Right cardiac atrium (tissue), 5 donors: ENCODE data around the gene EDRF1. TPM values are rescaled to one million over a fixed set of nuclear protein-coding genes. Genes with fewer than 3 reads are reported as not detected.

Experiments
- ATAC-seq, 2 donors: fragments of 200-7000 bp; cut with Tn5 transposase; one replicate each; pipeline versions ENCODE4 v1.8.0 to v1.9.1; 2020; ENCODE audit warnings: moderate library complexity in 2 of 2, mild to moderate bottlenecking in 1 of 2
- DNase-seq, 3 donors: peaks; one replicate each; pipeline ENCODE4 v3.0.0-alpha.2; 2020
- H3K27ac ChIP-seq: one replicate; pipeline ENCODE4 v1.5.1; 2013; ENCODE audit warnings: mild to moderate bottlenecking, low read length, control low read depth, moderate library complexity
- H3K27me3 ChIP-seq: one replicate; pipeline ENCODE4 v1.6.1; 2013; ENCODE audit not compliant: control insufficient read depth, insufficient read depth
- H3K4me1 ChIP-seq: one replicate; pipeline ENCODE4 v1.6.1; 2013; ENCODE audit warnings: low read length; ENCODE audit not compliant: control insufficient read depth, insufficient read depth
- H3K4me3 ChIP-seq: one replicate; pipeline ENCODE4 v1.5.1; 2013; ENCODE audit warnings: low read length, control low read depth
- H3K9me3 ChIP-seq: one replicate; pipeline ENCODE4 v1.6.1; 2013; ENCODE audit warnings: low read length; ENCODE audit not compliant: control insufficient read depth
- WGBS: extraction: QIAGEN DNeasy Blood & Tissue Kit; methylation state at CpG from one replicate; pipeline ENCODE4 v1.1.7; 2013; 5-methylcytosine and 5-hydroxymethylcytosine counted together
- intact Hi-C, 4 donors: fragments of 100-400 bp; cut with DNase I; formaldehyde crosslinking; loops; one replicate each; pipeline versions ENCODE4 v1.11.0 to v1.14.0; 2022 to 2023
- polyA plus RNA-seq: library from polyadenylated mRNA; stranded (reverse); fragments of 200-250 nt; gene quantifications from one replicate; pipeline ENCODE4 v1.2.3, GENCODE V29; 2013
- total RNA-seq, 4 donors: library from RNA; stranded (reverse); fragmentation: NEBNext Ultra II Directional; extraction: Animal tissue kit (Norgen Biotek cat#: 25700); gene quantifications; one replicate each; pipeline ENCODE4 v1.2.1, GENCODE V29; 2021
- donor health status: healthy with polysubstance abuse.
- donor health status: DM: no; HTN: yes; CAD: no.
- donor health status: DM: no; HTN: no; CAD: no.
- donor health status: DM: no; HTN: yes; CAD: no; lungs with severe emphysema.
- donor health status: DM: yes; HTN: yes; CAD: no.

The EDRF1 gene
- total and polyA plus RNA-seq, 5 donors = 10.8 to 14.7 (median 13.8) TPM

DNA sequence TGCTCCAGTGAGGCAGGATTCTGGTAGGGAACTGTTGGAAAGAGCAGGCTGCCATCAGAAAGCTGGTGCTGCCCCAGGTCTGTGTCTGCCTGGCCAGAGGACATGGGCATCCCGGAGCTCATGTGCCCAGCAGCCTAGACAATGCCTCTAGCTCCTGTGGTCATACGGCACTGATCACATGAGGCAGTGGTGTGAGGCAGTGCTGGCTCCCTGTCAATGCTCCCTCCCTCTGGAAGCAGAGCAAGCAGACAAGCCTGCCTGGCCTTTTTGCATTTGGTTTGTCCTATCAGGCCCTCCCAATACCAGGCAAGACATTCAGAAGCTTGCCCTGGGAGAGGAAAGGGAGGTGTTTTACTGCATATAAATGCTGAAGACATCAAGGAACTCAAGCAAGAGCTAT, 75.6 kb downstream of the EDRF1 start:
- intact Hi-C loops = no loop called here
- Histone ChIP-seq H3K4me1 (no peaks in the 10 kb centered on the region), H3K27me3 (no peaks in the 10 kb centered on the region), H3K27ac (no peak overlapping the region), H3K4me3 (no peak overlapping the region), H3K9me3 (no peaks in the 10 kb centered on the region)
- DNase-seq (peak; percentile 39 to 70 (median 68)), ATAC-seq (peak; percentile 77 to 83)
- 64% methylated on average over 2 of the region's 2 CpGs for WGBS

DNA sequence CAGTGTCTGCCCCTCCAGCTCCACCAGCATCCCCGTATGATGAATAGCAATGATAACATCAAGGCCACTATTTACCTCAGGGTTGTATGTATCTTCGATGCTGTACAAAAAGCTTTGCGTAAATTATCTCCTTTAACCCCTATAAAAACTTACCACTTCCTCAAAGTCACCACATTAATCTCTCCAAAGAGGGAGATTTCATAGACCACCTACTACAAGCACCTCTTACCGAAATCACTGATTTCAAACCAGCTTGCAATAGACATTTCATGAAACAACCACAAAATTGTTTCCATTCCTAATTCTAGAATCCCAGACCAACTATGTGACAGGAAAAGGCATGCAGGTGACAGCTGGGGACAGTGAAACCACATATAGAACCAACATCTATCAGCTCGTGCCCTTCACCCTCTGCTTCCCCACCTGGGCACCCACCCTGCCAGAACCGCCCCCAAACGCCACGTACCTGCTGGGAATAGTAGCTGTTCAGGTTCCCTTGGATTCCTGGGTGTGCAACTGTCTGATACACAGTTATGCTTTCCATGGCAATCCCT, 76.2 kb downstream of the EDRF1 start:
- Histone ChIP-seq H3K4me3 (no peak overlapping the region), H3K9me3 (no peaks in the 10 kb centered on the region), H3K27me3 (no peaks in the 10 kb centered on the region), H3K27ac (no peak overlapping the region), H3K4me1 (no peaks in the 10 kb centered on the region)
- no peak for DNase-seq
- no peak for ATAC-seq
- WGBS = 82% methylated on average over 8 of the region's 8 CpGs
- intact Hi-C loops = no loop called here

DNA sequence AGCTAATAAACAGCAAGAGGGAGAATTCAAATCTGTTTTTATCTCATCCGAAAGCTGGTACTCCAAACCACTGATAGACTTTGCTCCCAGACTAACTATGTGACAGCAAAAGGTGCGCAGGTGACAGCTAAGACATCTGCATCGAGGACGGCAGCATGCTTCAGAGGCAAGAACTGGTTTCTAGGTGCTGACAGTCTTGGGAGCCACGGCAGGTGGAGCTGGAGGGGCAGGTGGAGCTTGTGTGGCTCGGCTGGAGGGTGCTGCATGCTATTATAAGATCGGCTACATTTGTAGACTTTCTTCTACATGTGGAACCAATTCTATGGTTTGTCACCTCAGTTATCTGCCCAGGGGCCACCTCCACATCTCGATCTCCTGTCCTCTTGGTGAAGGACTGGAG, 77.9 kb downstream of the EDRF1 start:
- no peaks in the 10 kb centered on the region for H3K4me1 ChIP-seq
- WGBS = 89% methylated on average over 8 of the region's 8 CpGs
- no peak overlapping the region for H3K27ac ChIP-seq
- H3K27me3 ChIP-seq = no peaks in the 10 kb centered on the region
- H3K4me3 ChIP-seq = no peak overlapping the region
- no peaks in the 10 kb centered on the region for H3K9me3 ChIP-seq
- intact Hi-C loops = no loop called here
- ATAC-seq (no peak), DNase-seq (no peak)

DNA sequence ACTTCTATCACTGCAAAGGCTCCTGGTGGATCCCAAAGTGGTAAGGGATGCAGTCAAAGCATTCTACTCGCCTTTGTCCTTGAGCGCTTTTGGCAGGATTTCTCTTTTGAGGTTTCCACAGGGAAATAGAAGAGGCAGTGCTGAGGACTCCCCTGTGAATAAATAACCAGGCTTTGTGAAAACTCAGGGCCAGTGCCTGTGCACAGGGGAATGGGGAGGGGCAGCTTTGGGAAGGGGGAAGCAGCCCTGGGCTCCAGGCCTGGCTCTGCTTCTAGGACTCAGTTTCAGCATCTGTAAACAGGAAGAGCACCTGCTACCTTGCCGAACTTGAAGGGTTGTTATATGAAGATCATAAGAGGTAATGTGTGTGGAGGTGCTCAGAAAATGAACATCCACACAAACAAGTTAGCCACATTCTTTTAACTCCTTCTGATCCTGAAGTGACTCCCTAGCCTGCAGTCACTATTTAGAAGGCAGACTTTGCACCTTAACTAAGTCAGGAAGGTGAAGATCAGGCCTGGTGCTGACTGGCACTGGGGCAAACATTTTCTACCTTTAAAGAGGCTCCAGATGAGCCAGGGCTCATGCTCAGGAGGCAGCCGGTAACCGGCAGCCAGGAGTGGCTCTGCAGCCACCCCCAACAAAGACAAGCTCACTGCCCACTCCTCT, 78.6 kb downstream of the EDRF1 start:
- Histone ChIP-seq H3K4me3 (no peak overlapping the region), H3K27ac (no peak overlapping the region), H3K4me1 (no peaks in the 10 kb centered on the region), H3K9me3 (no peaks in the 10 kb centered on the region), H3K27me3 (no peaks in the 10 kb centered on the region)
- WGBS = 54% methylated on average over 5 of the region's 5 CpGs
- intact Hi-C loops = no loop called here
- DNase-seq (no peak), ATAC-seq (no peak)

DNA sequence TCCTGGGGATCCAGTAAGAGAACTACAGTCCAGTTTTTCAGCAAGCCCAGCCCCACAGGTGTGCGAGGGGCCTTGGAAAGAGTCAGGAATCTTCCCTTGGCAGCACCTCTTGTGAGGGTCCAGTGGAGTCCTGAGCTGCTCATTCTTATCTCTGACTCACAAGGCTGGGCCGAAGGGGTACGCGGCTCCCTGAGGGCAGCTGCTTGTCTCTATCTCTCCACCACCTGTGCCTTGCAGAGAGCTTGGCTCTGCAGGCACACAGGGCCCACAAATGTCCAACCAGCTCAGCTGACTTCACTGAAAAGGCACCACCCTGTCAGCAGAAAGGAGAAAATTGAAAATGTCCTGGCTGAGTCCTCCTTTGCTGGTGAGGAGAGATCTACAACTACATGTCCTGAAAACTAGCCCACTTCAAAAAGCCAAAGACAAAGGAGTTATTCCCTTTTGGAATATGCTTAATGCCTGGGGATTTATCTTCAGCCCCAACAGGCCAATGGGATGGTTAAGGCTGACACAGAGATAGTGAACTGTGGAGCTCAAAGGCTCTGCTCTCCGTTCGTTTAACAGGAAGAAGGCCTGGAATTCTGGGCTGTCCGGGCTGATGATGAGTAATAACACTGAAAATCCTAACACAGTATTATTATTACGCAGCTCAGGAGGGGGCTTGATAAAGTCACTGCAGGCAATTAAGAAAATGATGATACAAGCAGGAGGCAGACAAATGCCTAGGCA, 80.1 kb downstream of the EDRF1 start:
- intact Hi-C loops = no loop called here
- Histone ChIP-seq H3K9me3 (no peaks in the 10 kb centered on the region), H3K27me3 (no peaks in the 10 kb centered on the region), H3K4me1 (no peaks in the 10 kb centered on the region), H3K4me3 (no peak overlapping the region), H3K27ac (no peak overlapping the region)
- WGBS = 83% methylated on average over 8 of the region's 8 CpGs
- ATAC-seq (no peak), DNase-seq (no peak)

DNA sequence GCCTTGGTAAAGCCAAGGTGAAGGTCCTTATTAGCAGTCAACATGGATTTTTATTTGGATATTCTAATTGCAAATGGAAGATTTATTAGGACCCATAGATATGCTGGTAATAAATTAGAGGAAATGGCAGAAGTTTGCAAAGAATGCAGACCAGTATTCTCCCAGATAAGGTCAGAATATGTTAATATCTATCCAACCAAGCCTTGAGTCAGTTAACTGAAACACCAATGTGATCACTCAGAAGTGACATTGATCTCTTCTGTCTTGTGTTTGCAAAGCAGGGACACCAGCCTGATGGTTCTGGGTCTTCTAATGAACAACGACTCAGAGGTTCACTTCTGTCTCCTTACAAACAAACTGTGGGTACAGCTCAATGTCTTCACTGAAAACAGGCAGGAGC, 82.1 kb downstream of the EDRF1 start:
- Histone ChIP-seq H3K9me3 (no peaks in the 10 kb centered on the region), H3K27me3 (no peaks in the 10 kb centered on the region), H3K27ac (no peak overlapping the region), H3K4me1 (no peaks in the 10 kb centered on the region), H3K4me3 (no peak overlapping the region)
- no peak for DNase-seq
- intact Hi-C loops = no loop called here
- no peak for ATAC-seq
- 89% methylated on average over 1 of the region's 1 CpG for WGBS

DNA sequence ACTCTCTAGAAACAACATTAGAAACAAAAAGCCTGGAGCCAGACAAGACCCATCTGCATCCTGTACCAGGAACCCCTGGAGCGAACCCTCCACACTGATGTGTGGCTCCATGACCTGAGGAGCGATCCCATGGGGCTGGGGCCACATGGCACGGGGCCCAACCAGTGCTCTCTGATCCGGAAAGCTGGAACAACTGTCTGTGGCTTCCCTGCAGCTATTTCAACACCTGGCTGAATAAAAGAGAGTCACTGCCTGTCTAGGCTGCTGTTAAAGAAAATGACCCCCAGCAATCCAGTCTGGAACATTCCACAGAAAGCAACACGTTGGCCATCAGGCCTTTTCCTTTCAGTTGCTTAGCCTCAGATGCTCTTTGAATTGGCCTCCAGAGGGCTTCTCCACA, 82.6 kb downstream of the EDRF1 start:
- no peaks in the 10 kb centered on the region for H3K9me3 ChIP-seq
- no peak overlapping the region for H3K4me3 ChIP-seq
- WGBS = 80% methylated on average over 5 of the region's 5 CpGs
- DNase-seq (no peak), ATAC-seq (no peak)
- intact Hi-C loops = no loop called here
- no peaks in the 10 kb centered on the region for H3K27me3 ChIP-seq
- no peaks in the 10 kb centered on the region for H3K4me1 ChIP-seq
- H3K27ac ChIP-seq = no peak overlapping the region

DNA sequence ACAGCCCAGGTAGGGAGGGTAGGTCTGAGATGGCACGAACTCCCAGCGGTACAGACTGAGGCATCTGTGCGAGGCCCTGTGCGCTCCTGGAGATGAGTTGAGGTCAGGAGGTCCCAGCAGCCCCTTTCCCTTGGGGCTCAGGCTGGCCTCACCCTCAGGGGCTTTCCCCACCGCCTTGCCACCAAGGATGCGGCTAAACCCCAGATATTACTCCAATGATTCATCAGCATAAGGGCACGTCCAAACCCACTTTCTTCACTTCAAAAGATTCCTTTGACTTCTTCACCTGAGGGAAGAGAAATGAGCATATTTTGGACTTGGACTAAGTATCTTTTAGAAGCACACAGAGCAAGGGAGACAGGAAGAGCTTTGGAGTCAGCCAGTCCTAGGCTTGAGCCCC, 83.2 kb downstream of the EDRF1 start:
- no peak overlapping the region for H3K27ac ChIP-seq
- 97% methylated on average over 7 of the region's 7 CpGs for whole genome bisulfite sequencing
- no peaks in the 10 kb centered on the region for H3K27me3 ChIP-seq

DNA sequence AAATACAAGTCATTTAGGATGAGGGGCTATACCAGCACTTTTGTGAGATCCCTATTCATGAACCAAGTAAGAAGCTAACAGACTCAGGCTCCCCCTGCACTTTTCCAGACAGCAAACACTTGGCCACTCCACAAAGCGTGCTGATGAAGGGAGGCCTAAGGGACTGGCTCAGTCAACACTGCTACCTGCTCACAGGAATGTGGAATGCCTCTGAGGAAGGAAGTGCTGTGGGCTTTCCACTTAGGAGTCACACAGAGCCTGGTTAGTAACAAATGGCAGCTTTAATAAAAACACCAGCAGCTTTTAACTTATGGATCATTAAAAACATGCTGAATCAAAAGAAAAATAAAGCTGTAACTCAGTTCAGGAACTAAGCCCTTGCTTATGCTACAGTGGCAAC, 88.5 kb downstream of the EDRF1 start:
- no peaks in the 10 kb centered on the region for H3K27me3 ChIP-seq
- DNase-seq = no peak
- ATAC-seq = no peak
- H3K4me3 ChIP-seq = no peak overlapping the region
- no peaks in the 10 kb centered on the region for H3K9me3 ChIP-seq
- WGBS = 95% methylated on average over 1 of the region's 1 CpG
- H3K4me1 ChIP-seq = no peaks in the 10 kb centered on the region
- H3K27ac ChIP-seq = no peak overlapping the region
- intact Hi-C loops = no loop called here

More for the DNA sequence above, 83.2 kb downstream of the EDRF1 start:
- no peak overlapping the region for H3K4me3 ChIP-seq
- no peak for ATAC-seq
- H3K4me1 ChIP-seq = no peaks in the 10 kb centered on the region
- no peaks in the 10 kb centered on the region for H3K9me3 ChIP-seq
- no peak for DNase-seq
- intact Hi-C loops = no loop called here

DNA sequence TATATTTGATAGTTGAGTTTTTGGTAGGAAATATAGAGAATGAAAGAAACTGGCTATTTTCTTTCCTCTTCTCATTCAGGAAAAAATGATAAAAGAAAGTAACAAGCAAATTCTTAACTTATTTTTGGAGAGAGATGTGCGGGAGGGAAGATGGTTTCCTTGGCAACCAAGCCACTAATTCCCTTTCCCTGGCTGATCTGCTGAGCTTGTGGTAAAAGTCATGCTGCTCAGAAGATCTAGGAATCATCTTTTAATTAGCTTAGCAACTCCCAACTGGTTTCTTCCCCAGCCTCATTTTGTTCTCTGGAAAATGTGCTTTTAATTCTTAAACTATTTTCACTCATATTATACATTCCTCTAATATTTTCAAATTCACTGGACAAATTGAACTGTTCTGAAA, 91.7 kb downstream of the EDRF1 start:
- Histone ChIP-seq H3K9me3 (no peaks in the 10 kb centered on the region), H3K27ac (no peak overlapping the region), H3K4me3 (no peak overlapping the region), H3K4me1 (no peaks in the 10 kb centered on the region), H3K27me3 (no peaks in the 10 kb centered on the region)
- intact Hi-C loops = no loop called here
- 81% methylated on average over 1 of the region's 1 CpG for WGBS
- no peak for DNase-seq
- no peak for ATAC-seq

DNA sequence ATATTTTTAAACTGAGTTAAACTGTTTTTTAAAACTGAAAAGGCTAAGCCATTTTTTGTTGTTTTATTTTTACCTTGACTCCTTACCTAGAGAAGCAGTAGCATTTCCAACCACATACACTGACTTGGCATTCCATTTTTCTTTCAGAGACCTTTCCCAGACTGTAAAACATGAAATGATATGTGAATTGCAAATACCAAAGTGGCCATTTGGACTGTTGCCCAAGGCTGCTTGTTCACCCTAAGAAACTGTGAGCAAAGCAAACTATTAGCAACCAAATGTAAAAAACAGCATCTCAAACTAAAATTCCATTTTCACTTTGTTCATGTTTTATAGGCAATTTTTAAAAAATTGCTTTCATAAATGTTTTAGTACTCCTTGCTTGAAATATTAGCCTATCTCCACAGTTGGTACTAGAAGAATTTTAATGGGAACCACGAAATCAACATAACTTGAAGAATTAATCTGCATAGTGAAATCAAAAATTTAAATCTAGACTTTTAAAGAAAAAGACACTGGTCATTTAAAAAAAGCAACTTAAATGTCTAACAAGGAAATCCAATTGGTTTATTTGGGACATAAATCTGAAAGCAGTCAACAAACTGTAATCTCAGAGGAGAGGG, 92.7 kb downstream of the EDRF1 start:
- no peak for ATAC-seq
- H3K27ac ChIP-seq = no peak overlapping the region
- no peaks in the 10 kb centered on the region for H3K27me3 ChIP-seq
- no peak for DNase-seq
- H3K4me1 ChIP-seq = no peaks in the 10 kb centered on the region
- no peak overlapping the region for H3K4me3 ChIP-seq
- no peaks in the 10 kb centered on the region for H3K9me3 ChIP-seq
- intact Hi-C loops = no loop called here
- 88% methylated on average over 1 of the region's 1 CpG for whole genome bisulfite sequencing
